Suprapubic skin (tissue), 4 donors: ENCODE measurements around the gene CCDC182. TPM values are rescaled to one million over a fixed set of nuclear protein-coding genes. Genes with fewer than 3 reads are reported as not detected.

Source experiments
- DNase-seq, 2 donors: peaks; one replicate each; pipeline ENCODE4 v3.0.0-alpha.2; 2019; ENCODE audit warnings: low spot score in 2 of 2
- H3K27ac ChIP-seq: fragments of 200-600 bp; sonication (generic); one replicate; pipeline ENCODE4 v1.5.1; 2019
- H3K27me3 ChIP-seq: fragments of 200-600 bp; sonication (generic); one replicate; pipeline ENCODE4 v1.5.1; 2019
- H3K36me3 ChIP-seq: fragments of 200-600 bp; sonication (generic); one replicate; pipeline ENCODE4 v1.5.1; 2019
- H3K4me1 ChIP-seq: fragments of 200-600 bp; sonication (generic); one replicate; pipeline ENCODE4 v1.5.1; 2019
- H3K4me3 ChIP-seq: fragments of 200-600 bp; sonication (generic); one replicate; pipeline ENCODE4 v1.5.1; 2019; ENCODE audit warnings: mild to moderate bottlenecking
- H3K9me3 ChIP-seq: fragments of 200-600 bp; sonication (generic); one replicate; pipeline ENCODE4 v1.5.1; 2019
- CTCF ChIP-seq, 2 donors: fragments of 200-600 bp in 1 of 2; fragments of 450-650 bp in 1 of 2; sonication (generic) in 1 of 2; IDR thresholded peaks; one replicate each; pipeline ENCODE4 v1.5.1; 2016 to 2019; ENCODE audit warnings: antibody characterized with exemption in 2 of 2, mild to moderate bottlenecking in 1 of 2, moderate library complexity in 1 of 2
- EP300 ChIP-seq: sonication (generic); formaldehyde crosslinking; IDR thresholded peaks from one replicate; pipeline ENCODE4 v1.6.1; 2017; ENCODE audit warnings: antibody characterized with exemption
- POLR2A ChIP-seq, 2 donors: fragments of 450-650 bp; IDR thresholded peaks; one replicate each; pipeline ENCODE4 v1.6.1; 2017; ENCODE audit warnings: antibody characterized with exemption in 2 of 2, mild to moderate bottlenecking in 2 of 2, moderate library complexity in 2 of 2
- POLR2AphosphoS5 ChIP-seq, 3 donors: sonication (generic); formaldehyde crosslinking; IDR thresholded peaks; one replicate each; pipeline ENCODE4 v1.6.1; 2017; ENCODE audit warnings: antibody characterized with exemption in 3 of 3
- WGBS: methylation state at CpG from one replicate; pipeline ENCODE4 v1.1.5; 2018; 5-methylcytosine and 5-hydroxymethylcytosine counted together
- total RNA-seq, 4 donors: library from RNA; depleted of rRNA; stranded (reverse); fragments of >200 nt; gene quantifications; one replicate each; pipeline ENCODE4 v1.1.0, GENCODE V29; 2016

Gene CCDC182
- total RNA-seq, 4 donors from 2014 or later = not detected

GRCh38 chr17:57697197-57697596 is 47.9 kb downstream of the CCDC182 start:
- H3K27ac ChIP-seq = no peak overlapping the region
- no peak overlapping the region for H3K4me3 ChIP-seq
- H3K9me3 ChIP-seq = no peaks in the 10 kb centered on the region
- no peaks in the 10 kb centered on the region for H3K36me3 ChIP-seq
- peaks cover 26% of the 10 kb centered on the region for H3K27me3 ChIP-seq
- DNase-seq = peak in 1 of 2 donors; percentile 20
- no peak for TF ChIP-seq EP300
- H3K4me1 ChIP-seq = no peaks in the 10 kb centered on the region
- 92% methylated on average over 7 of the region's 7 CpGs for WGBS

GRCh38 chr17:57696050-57696449 is 49.0 kb downstream of the CCDC182 start:
- no peaks in the 10 kb centered on the region for H3K9me3 ChIP-seq
- H3K27me3 ChIP-seq = peaks cover 24% of the 10 kb centered on the region
- H3K4me1 ChIP-seq = no peaks in the 10 kb centered on the region
- no peak for TF ChIP-seq EP300
- TF ChIP-seq POLR2A (IDR thresholded peaks at IDR 0.05) = no peak
- no peak for TF ChIP-seq POLR2AphosphoS5 (IDR thresholded peaks at IDR 0.05)
- no peak for TF ChIP-seq CTCF (IDR thresholded peaks at IDR 0.05)
- no peak overlapping the region for H3K4me3 ChIP-seq
- H3K27ac ChIP-seq = no peak overlapping the region
- 61% methylated on average over 3 of the region's 3 CpGs for WGBS
- peak in 1 of 2 donors; percentile 53 for DNase-seq
- H3K36me3 ChIP-seq = no peaks in the 10 kb centered on the region

Other genes starting within 250 kb of the CCDC182 start
- 10 to 100 TPM in 3 of 4 donors, 1 to 10 TPM in 1; 7.4 to 15.2 (median 12.5) TPM for gene MRPS23, start 104.7 kb upstream of the CCDC182 start, total RNA-seq
- 10 to 100 TPM in 2 of 4 donors, 1 to 10 TPM in 2; 5.1 to 34.2 (median 12.8) TPM for gene CUEDC1, start 210.1 kb upstream of the CCDC182 start, total RNA-seq
- 10 to 100 TPM; 45.3 to 76.0 (median 63.7) TPM for gene VEZF1, start 243.0 kb upstream of the CCDC182 start, total RNA-seq